ENCODE data around the gene MTARC1.

The MTARC1 gene

GRCh38 chr1:220757441-220757840 lies 29.3 kb upstream of the MTARC1 start:
- no peak for TF ChIP-seq ZFX (IDR thresholded peaks at IDR 0.05)
- no peak for TF ChIP-seq CTCF (conservative IDR thresholded peaks at IDR 0.05)
- no peak overlapping the region for H3K27ac ChIP-seq

GRCh38 chr1:220759147-220759546 lies 27.6 kb upstream of the MTARC1 start:
- no peak overlapping the region for H3K27ac ChIP-seq
- TF ChIP-seq CTCF (conservative IDR thresholded peaks at IDR 0.05), result no peak

GRCh38 chr1:220761688-220762427 lies 24.9 kb upstream of the MTARC1 start:
- no peak for TF ChIP-seq CTCF (conservative IDR thresholded peaks at IDR 0.05)
- no peak for TF ChIP-seq ZFX (IDR thresholded peaks at IDR 0.05)

GRCh38 chr1:220764757-220765156 lies 22.0 kb upstream of the MTARC1 start:
- TF ChIP-seq ZFX (IDR thresholded peaks at IDR 0.05) (no peak), CTCF (conservative IDR thresholded peaks at IDR 0.05) (no peak)
- no peak overlapping the region for H3K27ac ChIP-seq

More at GRCh38 chr1:220761688-220762427, 24.9 kb upstream of the MTARC1 start:
- no peak overlapping the region for H3K27ac ChIP-seq

- no peak overlapping the region for H3K27ac ChIP-seq
- TF ChIP-seq ZFX (IDR thresholded peaks at IDR 0.05) (no peak), CTCF (conservative IDR thresholded peaks at IDR 0.05) (no peak)
These were observed 19.2 kb upstream of the MTARC1 start for GRCh38 chr1:220767312-220768125.

- no peak overlapping the region for H3K27ac ChIP-seq
- no peak for TF ChIP-seq CTCF (conservative IDR thresholded peaks at IDR 0.05)
These were observed 18.5 kb upstream of the MTARC1 start for GRCh38 chr1:220768126-220768601.

GRCh38 chr1:220769205-220769604 lies 17.5 kb upstream of the MTARC1 start:
- TF ChIP-seq ZFX (IDR thresholded peaks at IDR 0.05) (no peak), CTCF (conservative IDR thresholded peaks at IDR 0.05) (no peak)

More at GRCh38 chr1:220769205-220769604, 17.5 kb upstream of the MTARC1 start:
- no peak overlapping the region for H3K27ac ChIP-seq
